Stimulated activated CD8-positive, alpha-beta memory T cell treated with anti-CD3 and anti-CD28 coated beads, Interleukin-15, amount 100 ng/mL, for 4 hours (primary cell): ENCODE measurements around the gene NTN1.

Source experiments
- DNase-seq, 2 donors: peaks; one replicate each; pipeline ENCODE4 v3.0.0-alpha.2; 2020; ENCODE audit warnings: low read depth in 2 of 2

Gene NTN1

DNA sequence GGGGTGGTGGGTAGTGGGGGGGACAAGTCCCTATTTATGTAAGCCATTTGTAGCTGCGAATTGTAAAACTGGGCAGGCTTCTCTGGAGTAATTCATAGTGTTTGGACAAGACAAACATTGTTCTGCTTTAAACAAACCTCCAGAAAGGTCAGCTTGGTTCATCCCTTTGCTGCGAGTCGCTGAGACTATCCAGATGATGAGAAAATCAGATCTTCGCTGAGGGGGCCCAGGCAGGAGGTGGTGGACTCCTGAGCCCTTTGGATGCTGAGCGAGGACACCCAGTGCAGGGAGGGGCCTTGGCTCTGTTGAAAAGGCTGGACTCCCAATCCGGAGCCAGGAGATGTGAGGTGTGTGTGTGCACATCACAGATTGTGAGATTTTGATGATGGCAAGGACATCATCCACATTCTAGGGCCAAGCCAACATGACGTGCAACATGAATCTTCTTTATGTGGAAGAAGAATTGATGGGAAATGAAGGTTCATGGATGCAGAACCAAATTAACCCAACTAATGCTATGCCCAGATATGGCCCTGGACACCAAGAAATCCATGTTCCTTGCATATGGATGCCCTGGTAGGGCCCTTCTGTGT lies 15.0 kb upstream of the NTN1 start:
- DNase-seq = no peak

DNA sequence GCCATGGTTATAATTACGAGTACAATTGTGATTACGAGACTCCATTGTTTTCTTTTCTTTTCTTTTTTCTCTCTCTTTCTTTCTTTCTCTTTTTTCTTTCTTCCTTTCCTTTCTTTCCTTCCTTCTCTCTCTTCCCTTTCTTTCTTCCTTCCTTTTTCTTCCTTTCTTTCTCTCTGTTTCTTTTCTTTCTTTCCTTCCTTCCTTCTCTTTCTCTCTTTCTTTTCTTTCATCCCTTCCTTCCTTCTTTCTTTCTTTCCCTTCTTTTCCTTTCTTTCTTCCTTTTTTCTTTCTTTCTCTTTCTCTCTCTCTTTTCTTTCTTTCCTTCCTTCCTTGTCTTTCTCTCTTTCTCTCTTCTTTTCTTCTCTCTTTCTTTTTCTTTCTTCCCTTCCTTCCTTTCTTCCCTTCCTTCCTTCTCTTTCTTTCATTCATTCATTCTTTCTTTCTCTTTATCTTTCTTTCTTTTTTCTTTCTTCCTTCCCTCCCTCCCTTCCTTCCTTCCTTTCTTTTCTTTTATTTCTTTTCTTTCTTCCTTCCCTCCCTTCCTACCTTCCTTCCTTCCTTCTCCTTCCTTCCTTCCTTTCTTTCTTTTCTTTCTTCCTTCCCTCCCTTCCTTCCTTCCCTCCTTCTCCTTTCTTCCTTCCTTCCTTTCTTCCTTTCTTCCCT lies 14.1 kb upstream of the NTN1 start:
- no peak for DNase-seq

DNA sequence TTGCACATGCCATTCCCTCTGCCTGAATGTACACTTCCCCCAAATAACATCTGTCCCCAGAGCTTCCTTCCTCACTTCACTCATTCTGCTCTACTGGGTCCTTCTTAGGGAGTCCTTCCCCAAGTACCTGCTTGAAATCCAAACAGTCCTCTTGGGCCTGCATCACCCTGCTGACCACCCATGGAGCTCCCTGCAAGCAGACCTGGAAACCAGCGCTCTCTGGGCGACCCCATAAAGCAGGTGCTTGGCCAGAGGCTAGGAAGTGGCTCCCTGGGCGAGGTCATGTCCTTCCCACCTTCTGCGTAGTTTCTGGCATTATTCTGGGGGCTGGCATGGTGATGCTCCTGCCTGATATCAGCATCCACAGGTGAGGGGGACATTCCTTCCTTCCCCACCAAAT lies 12.2 kb upstream of the NTN1 start:
- no peak for DNase-seq

DNA sequence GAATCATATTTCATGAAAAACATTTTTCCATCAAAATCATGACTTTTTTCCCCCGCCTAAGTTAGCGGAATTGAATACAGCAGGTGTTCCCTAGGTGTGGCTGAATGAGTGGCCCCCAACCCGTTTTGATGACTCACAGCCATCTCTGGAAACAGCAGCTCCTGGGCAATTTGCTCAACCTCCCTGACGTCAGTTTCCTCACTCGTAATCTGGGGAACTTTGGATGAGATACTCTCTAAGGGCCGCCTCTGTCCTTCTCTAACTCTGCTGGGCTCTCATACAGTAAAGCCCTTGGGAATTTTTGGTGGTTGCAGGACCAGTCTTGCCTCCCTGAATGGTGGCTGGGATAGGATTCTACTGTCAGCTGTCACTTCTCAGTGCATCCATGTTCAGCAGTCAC lies 11.6 kb upstream of the NTN1 start:
- no peak for DNase-seq

DNA sequence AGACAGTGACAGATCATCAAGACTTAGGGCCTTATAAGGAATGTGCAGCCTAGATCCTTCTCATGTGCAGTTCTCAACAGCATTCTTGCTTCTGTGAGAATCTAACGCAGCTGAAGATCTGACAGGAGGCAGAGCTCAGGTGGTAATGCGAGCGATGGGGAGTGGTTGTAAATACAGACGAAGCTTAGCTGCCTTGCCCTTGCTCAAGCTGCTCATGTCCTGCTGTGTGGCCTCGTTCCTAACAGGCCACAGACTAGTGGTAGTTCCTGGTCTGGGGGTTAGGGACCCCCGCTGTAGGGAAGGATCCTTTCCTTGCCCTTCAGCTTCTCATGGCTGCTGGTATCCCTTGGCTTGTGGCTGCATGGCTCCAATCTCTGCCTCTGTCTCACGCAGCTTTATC lies 10.3 kb upstream of the NTN1 start:
- no peak for DNase-seq

DNA sequence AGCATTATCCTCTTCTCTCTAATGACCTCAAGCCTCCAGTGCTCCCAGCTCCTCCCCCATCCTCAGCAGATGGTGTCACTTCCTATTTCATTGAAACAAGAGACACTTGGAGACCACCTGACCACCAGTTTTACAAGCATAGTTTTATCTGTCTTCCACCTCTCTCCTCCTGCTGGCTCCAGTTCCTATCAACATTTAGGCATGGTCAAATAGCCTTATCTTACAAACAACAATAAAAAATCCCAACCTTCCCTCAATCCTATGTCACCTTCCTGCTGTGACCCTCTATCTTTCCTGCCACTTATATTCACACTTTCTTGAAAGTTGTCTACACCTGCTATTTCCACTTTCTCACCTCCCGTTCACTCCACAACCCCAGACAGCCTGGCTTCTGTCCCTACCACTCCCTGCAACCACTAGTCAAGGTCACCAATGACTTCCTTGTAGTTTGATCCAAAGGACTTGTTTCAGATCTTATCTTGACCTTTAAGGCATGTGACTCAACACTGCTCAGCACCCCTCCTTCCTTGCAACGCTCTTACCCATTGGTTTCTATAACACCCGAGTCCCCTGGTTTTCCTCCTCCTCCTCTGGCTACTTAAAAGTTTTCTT lies 4.3 kb upstream of the NTN1 start:
- DNase-seq = no peak

DNA sequence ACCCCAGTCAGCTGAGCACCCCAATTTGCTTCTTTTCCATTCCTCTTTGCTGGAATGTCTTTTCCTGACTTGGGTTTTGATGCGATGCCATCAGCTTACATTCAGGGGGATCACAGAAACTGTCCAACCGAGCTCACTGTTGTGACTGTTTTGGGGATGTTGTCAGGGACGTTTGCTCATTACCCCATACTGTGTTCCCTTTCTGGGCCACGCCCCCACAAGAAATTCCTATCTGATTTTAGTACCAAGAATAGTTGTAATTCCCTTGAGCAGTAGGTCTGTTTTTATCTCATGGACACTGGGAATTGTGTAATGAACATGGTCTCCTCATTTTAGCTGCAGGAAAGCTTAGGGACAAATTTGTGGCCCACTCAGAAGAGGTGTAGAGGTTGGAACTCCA lies 2.6 kb upstream of the NTN1 start:
- no peak for DNase-seq

DNA sequence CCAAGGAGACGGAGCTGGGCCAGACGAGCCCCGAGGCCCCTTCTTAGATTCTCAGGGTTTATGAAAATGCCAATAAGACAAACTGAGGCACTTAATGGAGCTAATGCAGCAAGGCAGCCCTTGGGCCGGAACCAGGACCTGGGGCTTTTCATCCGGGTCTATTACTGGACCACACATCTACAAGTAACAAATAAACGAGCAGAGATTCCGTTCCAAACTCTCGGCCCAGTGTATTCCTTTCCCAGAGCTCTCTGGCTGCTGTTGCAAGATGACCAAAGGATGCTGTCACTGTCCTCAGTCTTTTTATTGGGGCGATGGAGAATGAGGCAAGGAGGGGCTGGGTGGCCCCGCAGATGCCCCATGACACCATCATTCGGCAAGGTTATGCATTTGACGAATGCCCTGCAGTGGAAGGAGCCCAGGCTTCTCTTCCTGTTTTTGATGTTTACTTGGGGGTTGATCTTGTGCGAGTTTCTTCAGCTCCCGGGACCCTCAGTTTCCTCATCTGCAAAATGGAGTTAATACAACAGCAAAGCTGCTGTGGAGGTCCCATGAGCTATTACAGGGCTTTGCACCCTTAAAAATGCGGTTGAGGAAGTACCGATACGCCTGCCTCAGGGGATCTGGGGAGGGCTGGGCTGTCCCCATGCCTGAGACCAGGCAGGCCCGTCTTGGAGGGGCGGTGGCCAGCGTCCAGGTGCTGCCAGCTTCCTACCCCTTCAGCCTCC lies 1.1 kb upstream of the NTN1 start:
- DNase-seq = no peak

DNA sequence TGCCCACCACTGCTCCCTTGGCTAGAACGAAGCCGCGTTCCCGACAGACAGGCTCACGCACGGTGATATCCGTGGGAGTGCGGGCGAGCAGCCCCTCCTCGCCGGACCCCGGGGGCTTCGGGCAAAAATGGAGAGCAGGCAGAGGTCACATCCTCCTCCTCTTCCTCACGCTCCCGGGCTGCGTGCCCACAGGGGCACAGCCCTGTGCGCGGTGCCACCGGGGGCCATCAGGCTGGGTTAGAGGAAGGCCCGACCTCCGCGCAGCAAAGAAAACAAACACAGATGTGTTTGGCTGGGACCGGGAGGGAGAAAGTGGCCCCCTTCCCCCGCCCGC lies 519 bp upstream of the NTN1 start:
- DNase-seq = no peak

DNA sequence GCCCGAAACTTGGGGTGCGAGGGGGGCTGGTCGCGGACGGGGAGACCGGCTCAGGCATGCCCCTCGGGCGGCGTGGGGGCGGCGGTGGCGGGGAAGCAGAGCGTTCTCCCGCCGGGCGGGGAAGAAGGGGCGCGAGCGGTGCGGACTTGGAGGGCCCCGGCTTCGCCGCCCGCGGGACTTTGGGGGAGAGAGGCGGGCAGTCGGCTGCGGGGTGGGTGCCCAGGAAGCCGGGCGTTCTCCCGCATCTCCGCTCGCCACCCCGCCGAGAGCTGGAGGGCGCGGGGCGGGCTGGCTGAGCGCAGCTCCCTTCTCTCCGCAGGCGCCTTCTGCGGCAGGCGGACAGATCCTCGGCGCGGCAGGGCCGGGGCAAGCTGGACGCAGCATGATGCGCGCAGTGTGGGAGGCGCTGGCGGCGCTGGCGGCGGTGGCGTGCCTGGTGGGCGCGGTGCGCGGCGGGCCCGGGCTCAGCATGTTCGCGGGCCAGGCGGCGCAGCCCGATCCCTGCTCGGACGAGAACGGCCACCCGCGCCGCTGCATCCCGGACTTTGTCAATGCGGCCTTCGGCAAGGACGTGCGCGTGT lies 772 bp downstream of the NTN1 start:
- no peak for DNase-seq

DNA sequence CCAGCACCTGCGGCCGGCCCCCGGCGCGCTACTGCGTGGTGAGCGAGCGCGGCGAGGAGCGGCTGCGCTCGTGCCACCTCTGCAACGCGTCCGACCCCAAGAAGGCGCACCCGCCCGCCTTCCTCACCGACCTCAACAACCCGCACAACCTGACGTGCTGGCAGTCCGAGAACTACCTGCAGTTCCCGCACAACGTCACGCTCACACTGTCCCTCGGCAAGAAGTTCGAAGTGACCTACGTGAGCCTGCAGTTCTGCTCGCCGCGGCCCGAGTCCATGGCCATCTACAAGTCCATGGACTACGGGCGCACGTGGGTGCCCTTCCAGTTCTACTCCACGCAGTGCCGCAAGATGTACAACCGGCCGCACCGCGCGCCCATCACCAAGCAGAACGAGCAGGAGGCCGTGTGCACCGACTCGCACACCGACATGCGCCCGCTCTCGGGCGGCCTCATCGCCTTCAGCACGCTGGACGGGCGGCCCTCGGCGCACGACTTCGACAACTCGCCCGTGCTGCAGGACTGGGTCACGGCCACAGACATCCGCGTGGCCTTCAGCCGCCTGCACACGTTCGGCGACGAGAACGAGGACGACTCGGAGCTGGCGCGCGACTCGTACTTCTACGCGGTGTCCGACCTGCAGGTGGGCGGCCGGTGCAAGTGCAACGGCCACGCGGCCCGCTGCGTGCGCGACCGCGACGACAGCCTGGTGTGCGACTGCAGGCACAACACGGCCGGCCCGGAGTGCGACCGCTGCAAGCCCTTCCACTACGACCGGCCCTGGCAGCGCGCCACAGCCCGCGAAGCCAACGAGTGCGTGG lies 1.5 kb downstream of the NTN1 start:
- no peak for DNase-seq

DNA sequence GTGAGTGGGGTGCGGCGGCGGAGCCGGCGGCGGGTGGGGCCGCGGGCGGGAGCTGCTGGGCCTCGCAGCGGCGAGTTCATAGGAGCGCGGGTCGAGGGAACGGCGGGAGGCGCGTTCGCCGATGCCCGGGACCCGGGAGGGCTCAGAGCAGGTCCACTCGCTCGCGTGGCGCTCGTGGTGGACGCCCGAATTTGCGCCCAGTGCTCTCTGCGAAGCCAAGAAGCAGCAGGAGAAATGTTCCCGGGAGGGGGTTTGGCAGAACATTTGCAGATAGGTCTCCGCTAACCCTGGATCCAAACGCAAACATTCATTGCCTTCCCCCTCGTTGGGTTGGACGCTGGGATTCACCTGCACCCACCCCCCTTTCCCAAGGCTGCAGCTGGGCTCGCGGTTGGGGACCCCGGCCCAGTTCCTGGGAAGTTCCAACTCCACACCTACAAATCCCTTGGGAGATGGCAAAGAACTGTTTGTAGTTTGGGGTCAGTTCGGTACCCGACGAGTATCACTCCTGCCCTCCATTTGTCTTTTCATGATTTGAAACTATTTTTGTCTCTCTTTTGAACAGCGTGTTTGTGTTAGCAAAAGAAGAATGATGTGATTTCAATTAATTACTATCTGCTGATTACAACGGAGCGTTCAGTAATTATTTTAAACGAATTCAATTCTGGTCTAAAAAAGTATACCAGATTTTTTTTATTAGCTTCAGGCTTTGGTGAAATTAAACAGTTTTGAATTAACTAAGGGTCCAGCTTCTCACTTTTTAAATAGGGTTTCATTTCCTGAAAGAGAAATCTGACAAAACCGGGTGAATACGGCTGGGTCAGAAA lies 2.3 kb downstream of the NTN1 start:
- DNase-seq = no peak

DNA sequence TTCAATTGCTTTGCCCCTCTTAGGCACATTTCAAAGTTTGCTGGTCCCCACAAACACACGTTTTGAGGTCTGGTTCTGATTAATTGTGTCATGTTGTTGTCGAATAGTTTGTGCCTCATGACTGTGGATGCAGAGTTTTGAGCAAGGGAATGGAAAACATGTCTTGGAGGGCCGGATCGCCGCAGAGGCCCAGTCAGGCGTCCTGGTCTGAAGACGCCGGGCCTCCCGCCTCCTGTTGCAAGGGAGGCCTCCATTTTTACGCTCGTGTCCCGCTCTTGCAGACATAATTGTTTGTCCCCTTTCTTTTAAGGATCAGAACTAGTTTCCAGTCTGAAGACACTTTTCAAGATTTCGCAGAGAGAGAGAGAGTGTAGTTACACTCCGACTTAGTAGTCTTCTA lies 3.2 kb downstream of the NTN1 start:
- no peak for DNase-seq

DNA sequence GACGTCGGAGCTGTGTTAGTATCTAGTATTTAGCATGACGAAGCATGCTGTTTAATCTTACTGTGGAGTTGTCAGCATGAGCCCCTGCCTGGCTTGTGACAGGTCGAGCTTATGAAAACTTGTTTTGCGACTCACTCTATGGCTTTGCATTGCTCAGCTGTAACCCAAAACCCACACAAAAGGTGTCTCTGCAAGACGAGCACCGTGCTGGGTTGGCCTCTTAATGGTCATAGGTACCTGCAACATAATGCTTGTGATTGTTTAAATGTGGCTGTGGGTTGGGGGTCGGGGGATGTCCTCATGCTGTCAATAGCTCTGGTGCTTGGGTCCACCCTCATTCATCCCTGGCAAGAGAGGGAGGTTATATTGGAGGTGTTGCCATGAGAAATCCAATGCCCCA lies 5.4 kb downstream of the NTN1 start:
- no peak for DNase-seq

DNA sequence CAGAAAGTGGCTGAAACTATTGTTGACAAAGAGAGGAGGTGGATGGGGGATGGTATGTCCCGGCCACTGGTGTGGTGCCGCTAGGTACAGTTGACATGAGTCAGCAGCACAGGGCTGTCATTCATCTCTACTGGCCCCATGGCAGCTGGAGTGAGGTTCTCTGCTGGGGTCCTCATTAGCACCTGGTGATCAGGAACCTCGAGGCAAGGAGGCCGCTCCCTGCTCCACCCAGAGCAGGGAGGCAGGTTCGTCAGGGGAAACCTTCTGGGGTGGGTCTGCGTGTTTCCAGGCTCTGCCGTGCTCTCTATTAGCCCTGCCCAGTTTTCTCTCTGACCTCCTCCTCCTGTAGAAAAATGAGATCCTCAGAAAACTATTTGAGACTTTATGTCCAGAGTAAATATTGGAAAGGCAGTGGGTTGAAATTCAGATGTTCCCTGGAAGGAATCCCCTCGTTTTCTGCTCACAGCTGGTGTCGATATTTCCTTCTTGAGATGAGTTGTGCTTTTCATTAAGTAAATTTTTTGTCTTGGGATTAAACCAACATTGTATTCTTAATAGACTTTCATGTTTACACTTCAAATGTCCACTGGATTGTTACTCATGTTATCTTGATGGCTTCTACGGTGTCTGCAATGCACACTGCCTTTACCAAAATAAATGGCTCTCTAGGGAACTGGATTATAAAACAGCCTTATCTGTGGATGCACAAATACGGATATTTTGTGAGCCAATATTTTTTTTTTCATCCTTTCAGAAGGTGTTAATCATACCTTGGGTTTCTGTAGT lies 7.1 kb downstream of the NTN1 start:
- no peak for DNase-seq

DNA sequence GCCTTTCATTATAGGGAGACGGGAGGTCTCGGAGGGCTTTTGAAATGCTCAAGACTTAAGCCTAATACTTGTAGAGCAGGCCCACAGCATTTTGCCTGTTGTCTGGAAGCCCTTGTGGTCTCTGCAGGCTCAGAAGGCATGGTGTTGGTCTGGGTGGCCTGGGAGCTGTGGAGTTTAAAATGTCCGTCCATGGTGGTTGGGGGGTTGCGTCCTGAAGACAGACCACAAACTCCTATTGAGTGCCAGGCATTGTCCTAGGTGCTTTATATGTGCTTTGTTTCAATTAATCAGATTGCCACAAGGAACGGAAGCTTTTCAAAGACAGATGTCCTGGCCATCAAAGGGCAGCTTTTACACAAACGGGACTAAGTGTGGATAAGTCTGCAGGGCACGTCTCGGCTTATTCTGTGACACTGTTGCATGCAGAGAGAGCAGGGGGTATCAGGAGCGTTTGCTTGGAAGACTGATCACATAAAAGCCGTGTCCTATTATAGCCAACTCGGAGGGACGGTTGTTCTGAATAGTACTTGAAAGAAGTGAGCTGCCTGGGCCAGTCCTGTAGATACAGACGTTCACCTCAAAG lies 7.8 kb downstream of the NTN1 start:
- DNase-seq = no peak

DNA sequence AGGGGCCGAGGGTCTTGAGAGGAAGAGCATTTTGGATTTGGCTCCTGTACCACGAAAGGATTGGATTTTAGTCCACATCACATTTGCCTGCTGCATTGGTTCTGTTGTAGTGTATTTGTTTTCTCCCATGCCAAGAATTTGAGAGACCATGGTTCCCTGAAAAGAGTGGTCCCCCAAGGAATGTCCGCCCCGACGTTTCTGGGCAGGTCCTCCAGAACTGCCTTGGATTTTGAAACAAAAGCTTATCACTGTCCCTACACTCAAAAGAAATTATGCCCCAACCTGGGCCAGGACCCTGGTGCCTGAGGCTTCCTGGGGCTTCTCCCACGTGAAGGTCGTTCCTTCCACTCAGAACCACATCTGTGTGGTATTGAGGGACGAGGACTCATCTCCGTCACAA lies 10.8 kb downstream of the NTN1 start:
- DNase-seq = no peak

DNA sequence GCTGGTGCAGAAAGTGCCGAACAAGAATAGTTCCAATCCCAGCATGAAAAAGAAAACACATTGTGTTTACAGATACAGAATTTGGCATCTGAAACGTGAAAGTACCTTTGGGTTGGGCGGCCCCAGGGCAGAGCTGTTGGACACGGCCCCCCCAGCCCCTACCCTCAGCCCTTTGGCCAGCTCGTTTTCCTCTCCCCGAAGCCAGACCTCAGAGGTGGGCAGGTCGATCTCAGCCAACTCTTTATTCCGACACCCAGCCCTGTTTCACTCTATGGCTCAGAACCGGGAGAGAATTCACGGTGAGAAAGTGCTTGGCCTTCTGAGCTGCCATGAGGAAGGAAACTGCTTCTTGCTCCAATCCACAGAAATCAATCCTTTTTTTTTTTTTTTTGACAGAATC lies 11.3 kb downstream of the NTN1 start:
- DNase-seq = no peak

DNA sequence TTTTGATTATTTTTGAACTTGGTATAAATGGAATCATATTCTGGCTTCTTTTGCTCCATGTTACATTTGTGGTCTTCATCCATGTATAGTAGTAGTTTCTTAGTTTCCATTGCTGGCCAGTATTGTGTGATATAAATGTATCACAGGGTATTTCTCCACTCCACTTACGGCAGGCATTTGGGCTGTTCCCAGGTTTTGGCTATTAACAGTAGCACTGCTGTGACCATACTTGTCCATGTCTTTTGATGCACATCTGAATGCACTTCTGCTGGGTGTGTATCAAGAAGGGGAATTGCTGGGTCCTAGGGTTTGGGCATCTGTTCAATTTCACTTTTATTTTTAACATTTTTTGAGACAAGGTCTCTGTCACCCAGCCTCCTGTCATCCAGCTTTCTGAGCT lies 13.9 kb downstream of the NTN1 start:
- no peak for DNase-seq

DNA sequence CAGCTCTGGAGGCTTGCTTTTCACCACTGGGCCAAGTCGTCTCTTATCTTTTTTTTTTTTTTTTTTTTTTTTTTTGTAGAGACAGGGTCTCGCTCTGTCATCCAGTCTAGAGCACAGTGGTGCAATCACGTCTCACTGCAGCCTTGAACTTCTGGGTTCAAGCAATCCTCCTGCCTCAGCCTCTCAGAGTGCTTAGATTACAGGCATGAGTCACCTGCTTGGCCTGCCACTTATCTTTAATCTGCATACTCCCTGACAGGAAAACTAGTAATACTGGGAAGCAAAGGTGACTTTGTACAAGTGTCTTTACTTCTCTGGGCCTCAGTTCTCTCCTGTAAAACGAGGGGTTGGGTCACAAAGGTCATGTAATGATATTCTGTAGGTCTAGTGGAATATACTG lies 15.0 kb downstream of the NTN1 start:
- no peak for DNase-seq
